Body of pancreas (tissue), 4 donors: ENCODE data around the gene TENM4.

Experiments used
- POLR2A ChIP-seq, 3 donors: fragments of 450-650 bp; IDR thresholded peaks; one replicate each; pipeline ENCODE4 v1.6.1; 2016; ENCODE audit warnings: antibody characterized with exemption in 3 of 3, mild to moderate bottlenecking in 2 of 3
- TF ChIP-seq, protein P1 (sequence below), 7 experiments: fragments of 450-650 bp in 4 of 7; fragments of 200-600 bp in 3 of 7; sonication (generic) in 3 of 7; IDR thresholded peaks; one replicate each; pipeline ENCODE4 v1.5.1; 2016 to 2019; ENCODE audit warnings: antibody characterized with exemption in 7 of 7

DNA sequence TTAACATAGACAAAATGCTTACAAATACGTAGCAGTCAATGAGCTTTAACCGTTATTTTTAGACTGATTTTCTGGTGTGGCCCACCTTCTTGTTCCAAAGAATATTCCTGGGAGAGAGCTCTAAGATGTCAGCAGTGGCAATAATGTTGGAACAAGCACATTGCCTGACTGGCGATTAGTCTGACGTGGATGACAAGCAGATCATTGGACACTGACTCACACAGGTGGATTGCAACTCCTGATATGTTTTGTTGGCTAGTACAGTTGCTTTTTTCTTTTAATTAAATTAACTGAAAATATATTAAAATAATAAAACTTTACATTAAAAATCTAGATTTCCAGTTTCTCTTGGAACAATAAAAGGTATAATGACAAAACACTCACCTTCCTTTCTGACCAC, 78.0 kb downstream of the TENM4 start:
- TF ChIP-seq, protein P1, sequence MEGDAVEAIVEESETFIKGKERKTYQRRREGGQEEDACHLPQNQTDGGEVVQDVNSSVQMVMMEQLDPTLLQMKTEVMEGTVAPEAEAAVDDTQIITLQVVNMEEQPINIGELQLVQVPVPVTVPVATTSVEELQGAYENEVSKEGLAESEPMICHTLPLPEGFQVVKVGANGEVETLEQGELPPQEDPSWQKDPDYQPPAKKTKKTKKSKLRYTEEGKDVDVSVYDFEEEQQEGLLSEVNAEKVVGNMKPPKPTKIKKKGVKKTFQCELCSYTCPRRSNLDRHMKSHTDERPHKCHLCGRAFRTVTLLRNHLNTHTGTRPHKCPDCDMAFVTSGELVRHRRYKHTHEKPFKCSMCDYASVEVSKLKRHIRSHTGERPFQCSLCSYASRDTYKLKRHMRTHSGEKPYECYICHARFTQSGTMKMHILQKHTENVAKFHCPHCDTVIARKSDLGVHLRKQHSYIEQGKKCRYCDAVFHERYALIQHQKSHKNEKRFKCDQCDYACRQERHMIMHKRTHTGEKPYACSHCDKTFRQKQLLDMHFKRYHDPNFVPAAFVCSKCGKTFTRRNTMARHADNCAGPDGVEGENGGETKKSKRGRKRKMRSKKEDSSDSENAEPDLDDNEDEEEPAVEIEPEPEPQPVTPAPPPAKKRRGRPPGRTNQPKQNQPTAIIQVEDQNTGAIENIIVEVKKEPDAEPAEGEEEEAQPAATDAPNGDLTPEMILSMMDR (IDR thresholded peaks at IDR 0.05): no peak
- TF ChIP-seq POLR2A (IDR thresholded peaks at IDR 0.05): no peak
